Measurements from ENCODE around the gene RPL38.

The RPL38 gene

DNA sequence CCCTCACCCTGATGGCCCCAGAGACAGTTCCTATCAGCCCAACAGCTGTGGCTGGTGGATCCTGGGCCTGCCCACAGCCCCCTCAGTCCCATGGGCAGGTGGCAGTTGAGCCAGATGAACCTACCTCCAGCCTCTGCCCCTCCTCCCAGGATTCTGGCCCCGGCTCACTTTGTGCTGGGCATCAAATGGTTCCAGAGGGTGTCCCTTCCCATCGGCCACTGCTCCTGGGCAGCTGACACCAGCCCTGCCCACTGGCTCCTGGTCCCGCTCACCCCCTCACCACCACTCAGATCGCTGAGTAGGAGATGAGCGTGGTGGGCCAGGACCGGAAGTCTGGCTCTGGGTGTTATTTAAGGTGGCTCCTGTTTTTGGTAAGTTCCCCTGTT, 11.9 kb downstream of the RPL38 start:
- Histone ChIP-seq H3K4me1 (ENCODE audit: insufficient read depth, low read length) (peaks cover 21% of the 10 kb centered on the region), H3K36me3 (ENCODE audit: insufficient read depth, low read length) (peaks cover 15% of the 10 kb centered on the region), H3K4me2 (ENCODE audit: insufficient read depth, low read length) (no peak overlapping the region), H4K20me1 (ENCODE audit: insufficient read depth, low read length) (peaks cover 34% of the 10 kb centered on the region), H3K79me2 (ENCODE audit: insufficient read depth, low read length) (no peaks in the 10 kb centered on the region), H2AFZ (ENCODE audit: low read depth, low read length) (no peak overlapping the region), H3K9me3 (ENCODE audit: insufficient read depth, low read length, severe bottlenecking) (no peaks in the 10 kb centered on the region), H3K4me3 (ENCODE audit: low read depth in 1 of 2, low read length in 2 of 2) (no peak overlapping the region), H3K9ac (ENCODE audit: low read depth, low read length) (no peak overlapping the region), H3K27me3 (ENCODE audit: insufficient read depth, low read length, poor library complexity) (no peaks in the 10 kb centered on the region), H3K27ac (ENCODE audit: low read length) (no peak overlapping the region)
- TF ChIP-seq EZH2 (IDR thresholded peaks at IDR 0.05; ENCODE audit: borderline replicate concordance, low read depth, low read length, severe bottlenecking), result no peak
- TF ChIP-seq, protein P1, sequence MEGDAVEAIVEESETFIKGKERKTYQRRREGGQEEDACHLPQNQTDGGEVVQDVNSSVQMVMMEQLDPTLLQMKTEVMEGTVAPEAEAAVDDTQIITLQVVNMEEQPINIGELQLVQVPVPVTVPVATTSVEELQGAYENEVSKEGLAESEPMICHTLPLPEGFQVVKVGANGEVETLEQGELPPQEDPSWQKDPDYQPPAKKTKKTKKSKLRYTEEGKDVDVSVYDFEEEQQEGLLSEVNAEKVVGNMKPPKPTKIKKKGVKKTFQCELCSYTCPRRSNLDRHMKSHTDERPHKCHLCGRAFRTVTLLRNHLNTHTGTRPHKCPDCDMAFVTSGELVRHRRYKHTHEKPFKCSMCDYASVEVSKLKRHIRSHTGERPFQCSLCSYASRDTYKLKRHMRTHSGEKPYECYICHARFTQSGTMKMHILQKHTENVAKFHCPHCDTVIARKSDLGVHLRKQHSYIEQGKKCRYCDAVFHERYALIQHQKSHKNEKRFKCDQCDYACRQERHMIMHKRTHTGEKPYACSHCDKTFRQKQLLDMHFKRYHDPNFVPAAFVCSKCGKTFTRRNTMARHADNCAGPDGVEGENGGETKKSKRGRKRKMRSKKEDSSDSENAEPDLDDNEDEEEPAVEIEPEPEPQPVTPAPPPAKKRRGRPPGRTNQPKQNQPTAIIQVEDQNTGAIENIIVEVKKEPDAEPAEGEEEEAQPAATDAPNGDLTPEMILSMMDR (IDR thresholded peaks at IDR 0.05; ENCODE audit: borderline replicate concordance, extremely low read depth, low read length, poor library complexity, severe bottlenecking), result no peak
- no peak for DNase-seq
- no peak for ATAC-seq (ENCODE audit: insufficient read depth, low read depth)

GRCh38 chr17:74216505-74216904, 13.0 kb downstream of the RPL38 start:
- Histone ChIP-seq H3K36me3 (ENCODE audit: insufficient read depth, low read length) (peaks cover 4% of the 10 kb centered on the region; the same call in 1 of the 2 replicates), H3K4me1 (ENCODE audit: insufficient read depth, low read length) (peaks cover 21% of the 10 kb centered on the region), H3K9ac (ENCODE audit: low read depth, low read length) (no peak overlapping the region), H4K20me1 (ENCODE audit: insufficient read depth, low read length) (peaks cover 23% of the 10 kb centered on the region), H3K4me3 (ENCODE audit: low read depth in 1 of 2, low read length in 2 of 2) (no peak overlapping the region), H2AFZ (ENCODE audit: low read depth, low read length) (no peak overlapping the region), H3K4me2 (ENCODE audit: insufficient read depth, low read length) (no peak overlapping the region), H3K27me3 (ENCODE audit: insufficient read depth, low read length, poor library complexity) (no peaks in the 10 kb centered on the region), H3K27ac (ENCODE audit: low read length) (no peak overlapping the region), H3K79me2 (ENCODE audit: insufficient read depth, low read length) (no peaks in the 10 kb centered on the region), H3K9me3 (ENCODE audit: insufficient read depth, low read length, severe bottlenecking) (no peaks in the 10 kb centered on the region)
- TF ChIP-seq EZH2 (IDR thresholded peaks at IDR 0.05; ENCODE audit: borderline replicate concordance, low read depth, low read length, severe bottlenecking), result no peak
- TF ChIP-seq, protein P1 (IDR thresholded peaks at IDR 0.05; ENCODE audit: borderline replicate concordance, extremely low read depth, low read length, poor library complexity, severe bottlenecking), result no peak
- no peak for DNase-seq
- no peak for ATAC-seq (ENCODE audit: insufficient read depth, low read depth)

DNA sequence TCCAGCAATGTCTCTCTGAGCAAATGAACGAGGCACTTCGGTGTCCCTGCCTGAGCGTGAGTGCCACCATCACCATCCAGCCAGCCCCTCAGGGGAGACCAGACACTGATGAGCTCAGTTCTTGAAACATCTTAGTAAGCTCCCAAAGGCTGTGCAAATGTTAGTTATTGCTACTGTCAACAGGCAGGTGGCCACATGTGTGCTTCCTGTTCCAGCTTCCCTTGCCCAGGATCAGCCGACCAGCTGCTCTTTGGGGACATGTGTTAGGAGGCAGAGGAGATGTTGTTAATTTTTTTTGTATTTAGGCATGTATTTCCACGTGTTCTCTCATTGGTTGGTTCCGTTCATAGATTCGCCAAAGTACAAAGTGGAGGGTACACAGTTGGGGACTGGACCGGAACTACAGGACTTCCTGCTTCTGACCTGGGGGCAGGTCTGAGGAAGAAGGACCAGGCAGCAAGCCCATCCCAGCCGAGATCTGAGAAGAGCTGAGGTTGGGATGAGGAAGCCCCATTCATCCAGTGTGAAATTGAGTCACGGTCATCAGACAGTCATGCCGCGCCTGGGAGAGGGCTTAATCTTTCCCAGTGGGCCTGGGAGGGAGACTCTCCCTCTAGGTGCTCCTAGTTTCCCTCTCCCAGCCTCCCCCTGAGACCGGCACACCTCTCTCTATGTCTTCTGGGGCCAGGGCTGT, 13.7 kb downstream of the RPL38 start:
- Histone ChIP-seq H4K20me1 (ENCODE audit: insufficient read depth, low read length) (peaks cover 19% of the 10 kb centered on the region), H3K27ac (ENCODE audit: low read length) (no peak overlapping the region), H3K36me3 (ENCODE audit: insufficient read depth, low read length) (no peaks in the 10 kb centered on the region), H3K9me3 (ENCODE audit: insufficient read depth, low read length, severe bottlenecking) (no peaks in the 10 kb centered on the region), H3K9ac (ENCODE audit: low read depth, low read length) (no peak overlapping the region), H3K4me1 (ENCODE audit: insufficient read depth, low read length) (peaks cover 21% of the 10 kb centered on the region), H2AFZ (ENCODE audit: low read depth, low read length) (no peak overlapping the region), H3K4me2 (ENCODE audit: insufficient read depth, low read length) (no peak overlapping the region), H3K79me2 (ENCODE audit: insufficient read depth, low read length) (no peaks in the 10 kb centered on the region), H3K27me3 (ENCODE audit: insufficient read depth, low read length, poor library complexity) (no peaks in the 10 kb centered on the region), H3K4me3 (ENCODE audit: low read depth in 1 of 2, low read length in 2 of 2) (no peak overlapping the region)
- DNase-seq (no peak), ATAC-seq (ENCODE audit: insufficient read depth, low read depth) (no peak)
- no peak for TF ChIP-seq EZH2 (IDR thresholded peaks at IDR 0.05; ENCODE audit: borderline replicate concordance, low read depth, low read length, severe bottlenecking)
- TF ChIP-seq, protein P1 (IDR thresholded peaks at IDR 0.05; ENCODE audit: borderline replicate concordance, extremely low read depth, low read length, poor library complexity, severe bottlenecking), result no peak
